ENCODE measurements around the gene SLC4A4. TPM values are rescaled to one million over a fixed set of nuclear protein-coding genes. Genes with fewer than 3 reads are reported as not detected.

The SLC4A4 gene
- total and polyA plus RNA-seq, 2 of the 8 experiments (the other 6 are each of a cell fraction or from before 2014, with no cell fraction given): 0.67 to 2.8 TPM

DNA sequence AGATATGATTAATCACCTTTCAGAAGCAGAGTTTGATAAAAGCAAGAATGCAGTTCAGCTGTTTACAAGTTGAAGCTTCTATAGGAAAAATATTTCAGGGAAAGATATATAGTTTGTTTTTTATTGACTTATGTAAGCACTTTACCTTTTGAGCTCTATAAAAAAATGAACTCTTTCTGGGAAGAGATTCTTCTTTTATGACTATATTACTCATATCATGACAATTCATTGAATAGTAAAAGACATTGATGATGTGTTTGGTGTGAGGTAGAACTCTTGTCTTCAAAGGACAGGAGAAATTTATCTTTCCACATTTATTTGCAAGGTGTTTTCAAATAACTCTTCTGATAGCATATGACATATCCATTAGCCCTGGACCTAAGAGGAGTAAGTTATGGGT lies 156.6 kb downstream of the SLC4A4 start:
- Histone ChIP-seq H3K56ac (replicated peaks; ENCODE audit: insufficient read length, low read depth, low read length) (no peak overlapping the region), H3K27ac (ENCODE audit: low read depth, low read length) (no peak overlapping the region), H2BK20ac (ENCODE audit: low read length) (no peak overlapping the region), H4K20me1 (replicated peaks in 1 of 2; ENCODE audit: control insufficient read depth in 1 of 2, insufficient read depth in 2 of 2, low read length in 2 of 2) (no peaks in the 10 kb centered on the region), H3K4me1 (replicated peaks in 1 of 4; ENCODE audit: control insufficient read depth in 3 of 4, insufficient read depth in 4 of 4, low read length in 3 of 4) (no peaks in the 10 kb centered on the region), H4K8ac (ENCODE audit: extremely low read depth, insufficient read depth, low read length) (no peak overlapping the region), H2BK5ac (ENCODE audit: low read depth, low read length) (no peak overlapping the region), H2BK120ac (replicated peaks; ENCODE audit: low read depth, low read length) (no peak overlapping the region), H3K14ac (ENCODE audit: insufficient read length) (no peak overlapping the region), H3K9ac (replicated peaks in 1 of 4; ENCODE audit: extremely low read depth in 1 of 4, low read depth in 3 of 4, low read length in 3 of 4) (no peak overlapping the region), H3K79me1 (ENCODE audit: low read depth, low read length) (no peaks in the 10 kb centered on the region), H2AK5ac (ENCODE audit: low read depth, low read length) (no peak overlapping the region), H4K5ac (ENCODE audit: insufficient read length, low read depth, low read length) (no peak overlapping the region), H3K79me2 (ENCODE audit: control insufficient read depth in 1 of 2, insufficient read depth in 2 of 2, low read length in 2 of 2) (no peaks in the 10 kb centered on the region), H4K91ac (replicated peaks; ENCODE audit: insufficient read length, low read length) (no peak overlapping the region), H3K4me3 (ENCODE audit: extremely low read depth in 1 of 4, insufficient read depth in 2 of 4, low read depth in 3 of 4, low read length in 4 of 4) (no peak overlapping the region), H3K23me2 (ENCODE audit: low read depth, low read length) (no peaks in the 10 kb centered on the region), H2BK12ac (ENCODE audit: low read depth, low read length) (no peak overlapping the region), H3K4ac (replicated peaks; ENCODE audit: insufficient read length, low read depth, low read length) (no peak overlapping the region), H3K9me3 (ENCODE audit: insufficient read depth in 2 of 2, low read depth in 1 of 2, low read length in 1 of 2) (no peaks in the 10 kb centered on the region), H3K4me2 (ENCODE audit: insufficient read depth in 1 of 2, low read depth in 2 of 2, low read length in 2 of 2) (no peak overlapping the region), H3K27me3 (replicated peaks in 1 of 4; ENCODE audit: control insufficient read depth in 3 of 4, extremely low read depth in 1 of 4, insufficient read depth in 3 of 4, low read length in 3 of 4) (no peaks in the 10 kb centered on the region), H3K23ac (ENCODE audit: insufficient read length) (no peak overlapping the region), H2AFZ (ENCODE audit: low read length) (no peak overlapping the region), H3K36me3 (ENCODE audit: control insufficient read depth in 2 of 4, insufficient read depth in 4 of 4, low read length in 3 of 4) (no peaks in the 10 kb centered on the region), H2BK15ac (ENCODE audit: low read length) (no peak overlapping the region), H3K18ac (ENCODE audit: extremely low read depth, low read length) (no peak overlapping the region)
- no peak for DNase-seq (ENCODE audit: low read depth in 1 of 2, low spot score in 2 of 2)
- ChIA-PET POLR2A (ENCODE audit: partially characterized antibody) (no interaction called here), CTCF (ENCODE audit: partially characterized antibody) (interaction anchor here (0.6 to 3.0 kb wide), 7 partner anchors 9 to 695 kb away, joined by 3 to 10 read pairs (median 6); no protein-coding TSS in a partner anchor)
- FAIRE-seq: no peak
- TF ChIP-seq KDM5A (IDR thresholded peaks at IDR 0.05; ENCODE audit: low read length) (no peak), JUN (IDR thresholded peaks at IDR 0.05; ENCODE audit: low read depth, low read length) (no peak), TBP (IDR thresholded peaks at IDR 0.05; ENCODE audit: low read depth, low read length) (no peak), SP2 (IDR thresholded peaks at IDR 0.05; ENCODE audit: low read length) (no peak), HDAC6 (IDR thresholded peaks at IDR 0.05; ENCODE audit: low read depth, low read length) (no peak), SUZ12 (IDR thresholded peaks at IDR 0.05; ENCODE audit: low read length) (no peak), JUND (IDR thresholded peaks at IDR 0.05; ENCODE audit: low read length) (no peak), CHD2 (IDR thresholded peaks at IDR 0.05; ENCODE audit: low read length) (no peak), CBX8 (IDR thresholded peaks at IDR 0.05; ENCODE audit: borderline replicate concordance, low read depth, low read length) (no peak), ZNF274 (IDR thresholded peaks at IDR 0.05; ENCODE audit: borderline replicate concordance, extremely low read depth, low read length) (no peak), SIX5 (IDR thresholded peaks at IDR 0.05; ENCODE audit: low read depth, low read length) (no peak), SAP30 (IDR thresholded peaks at IDR 0.05; ENCODE audit: insufficient read depth, insufficient replicate concordance, low read length) (no peak), SP1 (IDR thresholded peaks at IDR 0.05; ENCODE audit: low read depth, low read length) (no peak), RAD21 (IDR thresholded peaks at IDR 0.05 in 1 of 2, conservative IDR thresholded peaks at IDR 0.05 in 1 of 2; ENCODE audit: low read depth in 2 of 2, low read length in 2 of 2) (no peak), MAFK (IDR thresholded peaks at IDR 0.05; ENCODE audit: low read depth, low read length) (no peak)

All from H1 (cell line).